BJ (cell line): Measurements from ENCODE around the gene MARCHF3. TPM values are rescaled to one million over a fixed set of nuclear protein-coding genes. Genes with fewer than 3 reads are reported as not detected.

Source experiments
- CTCF ChIA-PET: fragments of 350-600 bp; formaldehyde crosslinking; extraction: SDS; loops from one replicate; lab custom pipeline; 2021; ENCODE audit warnings: antibody characterized with exemption, inconsistent platforms; lab: Yijun Ruan, JAX
- POLR2A ChIA-PET: fragments of 300-600 bp; sonication (Branson Sonifier 250); formaldehyde crosslinking; extraction: SDS; loops from one replicate; lab custom pipeline; 2021; ENCODE audit warnings: antibody characterized with exemption; lab: Charles Lee
- DNase-seq: peaks from one replicate; pipeline ENCODE4 v3.0.0-alpha.2; 2011; ENCODE audit warnings: low read depth
- H3K27me3 ChIP-seq: 2 replicates; pipeline ENCODE4 v1.6.0; 2011; ENCODE audit warnings: low read length; ENCODE audit not compliant: control insufficient read depth, insufficient read depth
- H3K36me3 ChIP-seq: 2 replicates; pipeline ENCODE4 v1.5.1; 2011; ENCODE audit warnings: low read length; ENCODE audit not compliant: control insufficient read depth, insufficient read depth
- H3K4me3 ChIP-seq: 2 replicates; pipeline ENCODE4 v1.5.1; 2011; ENCODE audit warnings: low read depth, mild to moderate bottlenecking, control low read depth, low read length
- polyA plus RNA-seq: library from polyadenylated mRNA; depleted of rRNA; stranded (reverse); fragments of >200 nt; gene quantifications from 2 replicates; pipeline ENCODE4 v1.2.3, GENCODE V29; 2011
- TF ChIP-seq, protein P1 (sequence below): IDR thresholded peaks from 2 replicates; pipeline ENCODE4 v1.5.1; 2011; ENCODE audit warnings: low read depth, mild to moderate bottlenecking, control low read depth, inconsistent platforms, low read length, moderate library complexity; ENCODE audit not compliant: insufficient read depth

MARCHF3 gene
- polyA plus RNA-seq, 1 experiment: 8.6 TPM

DNA sequence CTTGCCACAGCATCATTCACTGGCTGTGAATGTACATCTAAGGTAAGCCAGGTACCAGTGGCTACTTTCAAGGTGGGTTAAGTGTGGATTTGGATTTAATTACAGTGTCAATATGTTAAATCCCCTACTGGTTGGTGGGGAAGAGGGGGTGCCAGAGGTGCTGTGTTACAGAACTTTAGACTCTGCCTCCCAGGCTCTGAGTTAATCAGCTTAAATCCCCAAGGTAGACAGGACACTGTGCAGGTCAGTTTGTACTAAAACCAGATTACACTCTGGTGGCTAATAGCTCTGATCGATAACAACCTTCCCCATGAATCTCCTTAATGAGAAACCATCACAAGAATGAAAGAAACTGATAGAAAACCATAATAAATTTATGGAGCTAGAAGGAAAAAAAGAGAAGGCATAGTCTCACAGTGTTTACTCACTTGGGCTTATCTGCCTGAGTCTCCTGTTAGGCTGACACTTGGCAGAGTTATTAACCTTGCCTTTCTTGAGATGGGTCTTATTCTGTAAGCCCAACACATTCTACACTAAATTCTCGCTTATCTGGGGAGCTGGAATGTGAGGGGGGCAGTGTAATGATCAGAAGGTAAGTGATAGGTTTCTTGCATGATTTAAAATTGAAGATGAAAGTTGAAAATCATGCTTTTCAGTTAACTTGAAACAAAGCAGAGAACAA lies 146.7 kb downstream of the MARCHF3 start:
- TF ChIP-seq, protein P1, sequence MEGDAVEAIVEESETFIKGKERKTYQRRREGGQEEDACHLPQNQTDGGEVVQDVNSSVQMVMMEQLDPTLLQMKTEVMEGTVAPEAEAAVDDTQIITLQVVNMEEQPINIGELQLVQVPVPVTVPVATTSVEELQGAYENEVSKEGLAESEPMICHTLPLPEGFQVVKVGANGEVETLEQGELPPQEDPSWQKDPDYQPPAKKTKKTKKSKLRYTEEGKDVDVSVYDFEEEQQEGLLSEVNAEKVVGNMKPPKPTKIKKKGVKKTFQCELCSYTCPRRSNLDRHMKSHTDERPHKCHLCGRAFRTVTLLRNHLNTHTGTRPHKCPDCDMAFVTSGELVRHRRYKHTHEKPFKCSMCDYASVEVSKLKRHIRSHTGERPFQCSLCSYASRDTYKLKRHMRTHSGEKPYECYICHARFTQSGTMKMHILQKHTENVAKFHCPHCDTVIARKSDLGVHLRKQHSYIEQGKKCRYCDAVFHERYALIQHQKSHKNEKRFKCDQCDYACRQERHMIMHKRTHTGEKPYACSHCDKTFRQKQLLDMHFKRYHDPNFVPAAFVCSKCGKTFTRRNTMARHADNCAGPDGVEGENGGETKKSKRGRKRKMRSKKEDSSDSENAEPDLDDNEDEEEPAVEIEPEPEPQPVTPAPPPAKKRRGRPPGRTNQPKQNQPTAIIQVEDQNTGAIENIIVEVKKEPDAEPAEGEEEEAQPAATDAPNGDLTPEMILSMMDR: no peak
- ChIA-PET CTCF (interaction anchor here (1.6 kb wide), 1 partner anchor 17 kb away, joined by 3 read pairs; no protein-coding TSS in a partner anchor), POLR2A (no interaction called here)
- Histone ChIP-seq H3K4me3 (no peak overlapping the region), H3K27me3 (no peaks in the 10 kb centered on the region), H3K36me3 (no peaks in the 10 kb centered on the region)
- no peak for DNase-seq

DNA sequence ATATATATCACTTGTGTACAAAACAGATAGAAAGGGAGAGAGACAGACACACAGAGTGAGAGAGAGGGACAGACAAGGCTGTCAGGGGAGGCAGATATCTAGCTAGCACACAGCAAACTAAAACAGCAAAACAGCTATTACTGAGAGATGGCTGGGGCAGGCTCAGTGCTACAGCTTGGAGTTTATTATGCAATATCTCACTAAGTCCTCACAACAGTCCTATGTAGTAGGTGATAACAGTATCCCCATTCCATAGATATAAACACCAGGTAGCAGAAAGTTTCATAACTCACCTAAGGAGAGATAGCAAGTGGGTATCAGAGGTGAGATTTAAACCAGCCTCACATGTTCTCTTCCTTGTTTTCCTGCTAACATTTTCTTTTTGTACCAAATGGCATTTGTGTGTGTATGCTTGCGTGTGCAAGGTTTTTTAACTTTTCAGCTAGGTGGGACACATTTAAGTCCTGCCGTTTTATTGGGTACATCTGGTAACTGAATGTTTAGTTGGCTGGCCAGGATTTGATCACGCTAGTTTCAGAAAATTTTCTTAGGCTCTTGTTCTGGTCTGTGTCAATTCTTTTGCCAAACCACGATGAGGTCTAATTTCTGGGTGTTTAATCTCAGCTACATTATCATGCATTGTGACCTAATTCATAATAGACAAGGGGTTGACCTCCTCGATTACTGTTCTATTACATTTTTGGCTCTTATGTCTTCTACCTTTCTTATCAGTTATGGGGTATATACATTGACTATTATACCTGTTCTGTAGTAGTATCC lies 148.3 kb downstream of the MARCHF3 start:
- ChIA-PET POLR2A (no interaction called here), CTCF (no interaction called here)
- H3K27me3 ChIP-seq: no peaks in the 10 kb centered on the region
- H3K4me3 ChIP-seq: no peak overlapping the region
- no peak for DNase-seq
- TF ChIP-seq, protein P1: no peak
- H3K36me3 ChIP-seq: no peaks in the 10 kb centered on the region

DNA sequence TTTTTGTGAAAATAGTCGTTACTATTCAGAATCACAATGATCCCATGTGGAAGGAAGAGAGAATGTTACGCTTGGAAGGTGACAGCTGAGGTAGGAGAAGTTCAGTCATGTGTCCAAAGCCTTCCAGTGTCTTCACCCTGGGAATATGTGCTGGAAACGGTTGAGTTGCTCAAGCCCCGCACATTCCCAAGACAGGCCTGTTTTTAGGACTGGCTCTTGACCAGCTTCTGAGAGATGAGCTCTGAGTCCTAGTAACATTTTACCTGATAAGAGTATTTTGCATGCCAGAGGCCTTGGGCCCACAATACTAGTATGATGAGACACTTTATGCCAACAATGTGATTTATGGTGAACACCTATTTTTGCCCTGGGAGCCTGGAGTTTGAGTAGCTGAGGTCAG lies 151.7 kb downstream of the MARCHF3 start:
- DNase-seq: no peak
- CTCF ChIA-PET: no interaction called here
- POLR2A ChIA-PET: no interaction called here
- no peaks in the 10 kb centered on the region for H3K36me3 ChIP-seq
- no peak overlapping the region for H3K4me3 ChIP-seq
- H3K27me3 ChIP-seq: no peaks in the 10 kb centered on the region
- TF ChIP-seq, protein P1: no peak

DNA sequence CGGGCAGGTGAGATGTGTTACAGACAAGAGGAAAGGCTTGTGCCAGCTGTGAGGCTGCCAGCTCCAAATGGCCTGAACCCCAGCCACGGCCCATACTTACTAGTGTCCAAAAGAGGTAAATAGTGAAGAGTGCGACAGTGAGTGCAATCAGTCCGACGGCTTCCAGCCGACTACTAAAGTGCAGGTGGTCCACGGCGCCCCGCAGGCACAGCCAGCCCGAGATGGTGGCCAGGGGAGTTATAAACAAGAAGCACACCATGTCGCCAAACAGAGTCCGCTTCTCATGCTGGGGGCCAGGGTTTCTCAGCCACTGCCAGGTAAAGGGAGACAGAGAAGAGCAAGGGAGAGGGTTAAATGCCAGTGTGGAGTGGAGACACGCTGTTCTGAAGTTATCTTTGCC lies 152.3 kb downstream of the MARCHF3 start:
- ChIA-PET CTCF (no interaction called here), POLR2A (no interaction called here)
- no peaks in the 10 kb centered on the region for H3K36me3 ChIP-seq

DNA sequence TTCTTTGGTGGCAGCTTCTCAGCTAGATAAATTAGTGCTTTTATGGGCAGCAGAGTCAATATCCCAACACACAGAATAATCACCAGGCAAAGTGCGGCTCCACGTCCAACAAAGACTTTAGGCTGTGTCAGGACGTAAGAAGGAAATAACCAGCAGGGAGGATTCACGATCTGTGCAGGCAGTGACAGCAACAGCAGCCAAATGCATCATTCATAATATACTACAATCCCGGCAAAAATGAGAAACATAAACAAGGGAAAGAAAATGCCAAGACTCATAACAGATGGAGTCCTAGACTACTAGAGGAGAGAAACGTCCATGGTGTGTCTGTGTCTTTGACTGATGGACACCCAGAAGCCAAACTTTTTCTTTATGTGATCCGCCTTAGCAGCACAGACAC lies 152.8 kb downstream of the MARCHF3 start:
- CTCF ChIA-PET: no interaction called here
- POLR2A ChIA-PET: no interaction called here

More for the DNA sequence above, 152.3 kb downstream of the MARCHF3 start:
- no peaks in the 10 kb centered on the region for H3K27me3 ChIP-seq
- H3K4me3 ChIP-seq: no peak overlapping the region
- TF ChIP-seq, protein P1: no peak
- DNase-seq: no peak

More for the DNA sequence above, 152.8 kb downstream of the MARCHF3 start:
- DNase-seq: no peak
- H3K36me3 ChIP-seq: no peaks in the 10 kb centered on the region
- H3K27me3 ChIP-seq: no peaks in the 10 kb centered on the region
- TF ChIP-seq, protein P1: no peak
- H3K4me3 ChIP-seq: no peak overlapping the region
